LNCaP clone FGC (cell line): ENCODE results near the gene PTPRD.

Source experiments
- DNase-seq: peaks from one replicate; pipeline ENCODE4 v3.0.0-alpha.2; 2011; ENCODE audit warnings: low read depth
- H3K4me3 ChIP-seq: 2 replicates; pipeline ENCODE4 v1.5.1; 2011; ENCODE audit warnings: mild to moderate bottlenecking, low read depth, low read length, control low read depth
- TF ChIP-seq, protein P1 (sequence below): IDR thresholded peaks from 2 replicates; pipeline ENCODE4 v1.5.1; 2012; ENCODE audit warnings: mild to moderate bottlenecking; ENCODE audit not compliant: control insufficient read depth, insufficient read depth; ENCODE audit errors: extremely low read depth

Gene PTPRD

DNA sequence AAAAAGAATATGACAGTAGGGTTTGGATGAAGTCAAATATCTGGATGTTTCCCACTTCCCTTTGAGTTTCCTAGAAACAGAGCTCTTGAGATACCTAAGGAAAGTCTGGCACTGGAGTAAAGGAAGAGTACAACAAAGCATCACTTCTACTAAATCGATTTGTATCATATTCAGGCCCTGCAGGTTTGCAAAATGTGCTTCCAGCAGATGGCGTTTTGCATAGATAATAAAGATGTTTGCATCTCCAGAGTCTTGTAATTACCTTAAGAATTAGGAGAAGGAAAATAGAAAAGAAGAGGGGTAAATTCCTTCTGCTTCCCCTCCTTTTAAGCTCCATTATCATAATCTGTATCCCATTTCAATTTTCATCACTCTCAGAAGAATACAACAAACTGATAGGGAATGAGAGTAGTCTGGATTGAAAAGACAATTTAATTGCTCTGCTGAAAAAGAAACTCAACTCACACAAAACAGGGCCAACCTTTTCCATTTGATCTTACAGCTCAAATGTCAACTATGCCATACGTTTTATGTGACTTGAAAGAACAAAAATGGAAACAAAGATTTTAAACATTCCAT lies 380.4 kb downstream of the PTPRD start:
- no peak overlapping the region for H3K4me3 ChIP-seq
- TF ChIP-seq, protein P1, sequence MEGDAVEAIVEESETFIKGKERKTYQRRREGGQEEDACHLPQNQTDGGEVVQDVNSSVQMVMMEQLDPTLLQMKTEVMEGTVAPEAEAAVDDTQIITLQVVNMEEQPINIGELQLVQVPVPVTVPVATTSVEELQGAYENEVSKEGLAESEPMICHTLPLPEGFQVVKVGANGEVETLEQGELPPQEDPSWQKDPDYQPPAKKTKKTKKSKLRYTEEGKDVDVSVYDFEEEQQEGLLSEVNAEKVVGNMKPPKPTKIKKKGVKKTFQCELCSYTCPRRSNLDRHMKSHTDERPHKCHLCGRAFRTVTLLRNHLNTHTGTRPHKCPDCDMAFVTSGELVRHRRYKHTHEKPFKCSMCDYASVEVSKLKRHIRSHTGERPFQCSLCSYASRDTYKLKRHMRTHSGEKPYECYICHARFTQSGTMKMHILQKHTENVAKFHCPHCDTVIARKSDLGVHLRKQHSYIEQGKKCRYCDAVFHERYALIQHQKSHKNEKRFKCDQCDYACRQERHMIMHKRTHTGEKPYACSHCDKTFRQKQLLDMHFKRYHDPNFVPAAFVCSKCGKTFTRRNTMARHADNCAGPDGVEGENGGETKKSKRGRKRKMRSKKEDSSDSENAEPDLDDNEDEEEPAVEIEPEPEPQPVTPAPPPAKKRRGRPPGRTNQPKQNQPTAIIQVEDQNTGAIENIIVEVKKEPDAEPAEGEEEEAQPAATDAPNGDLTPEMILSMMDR: peak; percentile 49
- no peak for DNase-seq

DNA sequence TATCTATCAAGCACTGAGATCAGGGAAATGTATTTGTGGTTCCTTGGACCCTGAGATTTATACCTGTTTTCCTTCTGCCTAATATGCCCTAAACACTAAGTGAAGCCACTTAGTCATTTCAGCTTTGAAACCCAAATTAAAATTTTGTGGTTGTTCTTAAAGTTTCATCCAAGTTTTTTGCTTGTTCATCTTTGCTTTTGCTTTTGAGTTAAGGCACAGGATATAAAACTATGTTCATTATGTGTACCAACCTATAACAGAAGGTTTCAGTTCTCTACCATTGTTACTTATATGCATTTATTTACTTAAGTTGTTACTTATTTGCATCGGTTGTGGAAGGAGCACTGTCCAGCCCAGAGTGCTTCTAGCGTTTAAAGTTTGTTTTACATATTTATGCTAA lies 382.3 kb downstream of the PTPRD start:
- H3K4me3 ChIP-seq: no peak overlapping the region
- DNase-seq: no peak
- TF ChIP-seq, protein P1: no peak

GRCh38 chr9:10228082-10228481 lies 384.7 kb downstream of the PTPRD start:
- H3K4me3 ChIP-seq: no peak overlapping the region
- DNase-seq: peak; percentile 54
- TF ChIP-seq, protein P1: no peak

DNA sequence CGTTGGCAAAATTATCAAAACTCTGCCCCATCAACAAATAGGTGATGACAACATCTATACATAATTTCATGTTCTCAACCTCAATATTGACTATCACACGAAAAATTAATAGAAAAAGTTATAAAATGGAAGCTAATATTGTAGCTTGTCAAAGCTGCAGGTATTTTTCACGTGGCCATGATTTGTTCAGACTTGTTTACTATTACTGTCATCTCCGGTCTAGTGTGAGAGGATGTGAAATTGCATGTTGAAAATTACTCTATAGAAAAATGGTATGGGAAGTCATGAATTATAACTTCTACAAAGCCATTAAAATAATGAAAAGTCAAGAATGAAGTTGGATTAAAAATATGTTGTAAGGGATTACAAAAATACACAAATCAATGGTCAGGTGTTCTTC lies 385.8 kb downstream of the PTPRD start:
- H3K4me3 ChIP-seq: no peak overlapping the region
- DNase-seq: no peak
- TF ChIP-seq, protein P1: no peak

GRCh38 chr9:10212702-10213101 lies 400.1 kb downstream of the PTPRD start:
- TF ChIP-seq, protein P1: no peak
- no peak for DNase-seq
- H3K4me3 ChIP-seq: no peak overlapping the region

- no peak overlapping the region for H3K4me3 ChIP-seq
- DNase-seq: no peak
- TF ChIP-seq, protein P1: no peak
These were observed 404.1 kb downstream of the PTPRD start for GRCh38 chr9:10208691-10209069.

DNA sequence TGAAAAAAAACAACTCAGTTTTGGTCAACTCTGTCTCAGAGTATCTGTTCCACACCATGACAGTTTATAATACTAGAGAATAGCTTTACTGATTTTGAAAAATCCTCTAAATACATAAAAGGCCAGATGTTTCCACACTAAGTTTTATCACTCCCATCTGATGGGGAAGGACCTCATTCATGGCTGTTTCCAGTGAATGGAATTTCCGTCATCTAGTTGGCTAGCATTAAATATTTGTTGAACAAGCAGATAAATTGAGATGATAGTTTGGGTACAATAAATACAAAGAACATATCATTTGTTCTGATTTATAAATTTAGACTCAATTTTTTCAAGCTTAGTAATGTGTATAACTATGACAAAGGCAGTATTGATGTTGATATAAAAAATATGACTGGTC lies 408.5 kb downstream of the PTPRD start:
- H3K4me3 ChIP-seq: no peak overlapping the region
- TF ChIP-seq, protein P1: no peak
- DNase-seq: no peak
